HCT116 (cell line): ENCODE measurements around the gene RASAL2. TPM values are rescaled to one million over a fixed set of nuclear protein-coding genes. Genes with fewer than 3 reads are reported as not detected.

Experiments
- ATAC-seq: fragments of 200-7000 bp; cut with Tn5 transposase; 2 replicates; pipeline ENCODE4 v1.9.1; 2020; ENCODE audit warnings: mild to moderate bottlenecking, moderate library complexity
- BruUV-seq: library from RNA; stranded (reverse); fragments of 400-500 nt; replicated peaks from 2 replicates; lab custom pipeline; 2021; lab: Mats Ljungman, UMichigan
- CTCF ChIA-PET: fragments of 300-600 bp; sonication (Branson Sonifier 250); formaldehyde crosslinking; loops from one replicate; lab custom pipeline; 2021; ENCODE audit warnings: antibody characterized with exemption; lab: Charles Lee
- POLR2A ChIA-PET: fragments of 300-600, 350-600 bp; sonication (Branson Sonifier 250); formaldehyde crosslinking; loops from one replicate; lab custom pipeline; 2021; ENCODE audit warnings: antibody characterized with exemption; lab: Charles Lee
- RAD21 ChIA-PET, 2 experiments: fragments of 300-600 bp; sonication (Branson Sonifier 250); formaldehyde crosslinking; loops; one replicate each; lab custom pipeline; 2023; ENCODE audit warnings: low total read pairs in 2 of 2; ENCODE audit not compliant: uncharacterized antibody in 2 of 2, unreplicated experiment in 2 of 2, low non-redundant PET in 1 of 2; lab: Charles Lee
- DNase-seq: peaks from one replicate; pipeline ENCODE4 v3.0.0-alpha.2; 2010; ENCODE audit warnings: low read depth, low spot score
- H2AFZ ChIP-seq: fragments of 200-600 bp; shearing (Covaris generic), sonication (generic); 2 replicates; pipeline ENCODE4 v1.6.1; 2017; ENCODE audit warnings: low read depth, mixed run types, mixed read lengths, antibody characterized with exemption, low read length; ENCODE audit not compliant: poor library complexity, severe bottlenecking
- H3K27ac ChIP-seq: 2 replicates; pipeline ENCODE4 v1.5.1; 2012; ENCODE audit warnings: low read depth, low read length
- H3K27me3 ChIP-seq: fragments of 200-600 bp; sonication (generic); 2 replicates; pipeline ENCODE4 v1.6.1; 2016; ENCODE audit warnings: mixed run types, low read length, mixed read lengths; ENCODE audit not compliant: insufficient read depth
- H3K36me3 ChIP-seq, 2 experiments: fragments of 200-500 bp in 1 of 2; fragments of 200-600 bp in 1 of 2; sonication (Bioruptor generic) in 1 of 2; sonication (generic) in 1 of 2; 2 replicates each; pipeline versions ENCODE4 v1.5.1 to v1.6.1; 2014 to 2016; ENCODE audit warnings: low read length in 2 of 2, inconsistent platforms in 1 of 2, mixed read lengths in 1 of 2, mixed run types in 1 of 2; ENCODE audit not compliant: insufficient read depth in 2 of 2, control insufficient read depth in 1 of 2
- H3K4me1 ChIP-seq, 2 experiments: fragments of 200-600 bp in 1 of 2; sonication (generic) in 1 of 2; 2 replicates each; pipeline versions ENCODE4 v1.5.1 to v1.6.1; 2012 to 2017; ENCODE audit warnings: low read length in 2 of 2, inconsistent platforms in 1 of 2, mild to moderate bottlenecking in 1 of 2, mixed read lengths in 1 of 2, mixed run types in 1 of 2, moderate library complexity in 1 of 2; ENCODE audit not compliant: insufficient read depth in 2 of 2, control insufficient read depth in 1 of 2
- H3K4me2 ChIP-seq: fragments of 200-600 bp; sonication (generic); 2 replicates; pipeline ENCODE4 v1.6.1; 2017; ENCODE audit warnings: mixed run types, low read length, mixed read lengths
- H3K4me3 ChIP-seq, 2 experiments: fragments of 200-600 bp in 1 of 2; sonication (generic) in 1 of 2; replicated peaks in 1 of 2; 2 replicates each; pipeline ENCODE4 v1.5.1; 2011 to 2016; ENCODE audit warnings: low read length in 2 of 2, control low read depth in 1 of 2, low read depth in 1 of 2, mild to moderate bottlenecking in 1 of 2, mixed read lengths in 1 of 2, mixed run types in 1 of 2
- H3K79me2 ChIP-seq: fragments of 200-600 bp; sonication (generic); 2 replicates; pipeline ENCODE4 v1.6.1; 2017; ENCODE audit warnings: mild to moderate bottlenecking, mixed run types, low read length, moderate library complexity, mixed read lengths; ENCODE audit not compliant: insufficient read depth
- H3K9ac ChIP-seq: fragments of 200-600 bp; sonication (generic); 2 replicates; pipeline ENCODE4 v1.6.1; 2016; ENCODE audit warnings: low read length, mixed read lengths
- H3K9me2 ChIP-seq: fragments of 200-600 bp; sonication (generic), shearing (Covaris generic); 2 replicates; pipeline ENCODE4 v1.6.1; 2017; ENCODE audit warnings: mixed run types, mild to moderate bottlenecking, moderate library complexity; ENCODE audit not compliant: insufficient read depth
- H3K9me3 ChIP-seq, 2 experiments: fragments of 200-500 bp in 1 of 2; fragments of 200-600 bp in 1 of 2; sonication (Bioruptor generic) in 1 of 2; sonication (generic) in 1 of 2; 2 replicates each; pipeline ENCODE4 v1.6.1; 2014 to 2017; ENCODE audit warnings: low read length in 2 of 2, mixed read lengths in 2 of 2, inconsistent platforms in 1 of 2, low read depth in 1 of 2, mild to moderate bottlenecking in 1 of 2, mixed run types in 1 of 2, moderate library complexity in 1 of 2; ENCODE audit not compliant: control insufficient read depth in 1 of 2, insufficient read depth in 1 of 2
- H4K20me1 ChIP-seq: fragments of 200-600 bp; sonication (generic), shearing (Covaris generic); 2 replicates; pipeline ENCODE4 v1.6.1; 2017; ENCODE audit warnings: mixed run types, mild to moderate bottlenecking, moderate library complexity; ENCODE audit not compliant: insufficient read depth
- CEBPB ChIP-seq: IDR thresholded peaks from 2 replicates; pipeline ENCODE4 v1.6.1; 2012; ENCODE audit warnings: low read depth
- CTCF ChIP-seq, 3 experiments: fragments of 200-600 bp in 1 of 3; sonication (generic) in 1 of 3; IDR thresholded peaks in 2 of 3; conservative IDR thresholded peaks in 1 of 3; 2 replicates each; pipeline ENCODE4 v1.5.1; 2012 to 2017; ENCODE audit warnings: low read depth in 2 of 3, low read length in 2 of 3, antibody characterized with exemption in 1 of 3, borderline replicate concordance in 1 of 3, control low read depth in 1 of 3, mild to moderate bottlenecking in 1 of 3, mixed read lengths in 1 of 3, mixed run types in 1 of 3, moderate library complexity in 1 of 3; ENCODE audit not compliant: insufficient read depth in 1 of 3
- ELF1 ChIP-seq: IDR thresholded peaks from 2 replicates; pipeline ENCODE4 v1.6.1; 2012; ENCODE audit warnings: low read depth, borderline replicate concordance
- EZH2 ChIP-seq: fragments of 200-600 bp; sonication (generic); IDR thresholded peaks from 2 replicates; pipeline ENCODE4 v1.6.1; 2017; ENCODE audit warnings: antibody characterized with exemption, mixed run types
- FOSL1 ChIP-seq: IDR thresholded peaks from 2 replicates; pipeline ENCODE4 v1.6.1; 2012; ENCODE audit warnings: low read depth
- JUND ChIP-seq: IDR thresholded peaks from 2 replicates; pipeline ENCODE4 v1.6.1; 2012
- POLR2A ChIP-seq: IDR thresholded peaks from 2 replicates; pipeline ENCODE4 v1.7.0; 2011; ENCODE audit warnings: borderline replicate concordance; ENCODE audit not compliant: insufficient read depth, insufficient read length; ENCODE audit errors: extremely low read depth
- RAD21 ChIP-seq: IDR thresholded peaks from 2 replicates; pipeline ENCODE4 v1.6.1; 2012; ENCODE audit warnings: low read depth, mild to moderate bottlenecking
- REST ChIP-seq: IDR thresholded peaks from 2 replicates; pipeline ENCODE4 v1.6.1; 2012; ENCODE audit warnings: low read depth
- SIN3A ChIP-seq: IDR thresholded peaks from 2 replicates; pipeline ENCODE4 v1.6.1; 2012; ENCODE audit warnings: low read depth
- TCF7L2 ChIP-seq: IDR thresholded peaks from 2 replicates; pipeline ENCODE4 v1.7.0; 2011; ENCODE audit warnings: borderline replicate concordance, inconsistent platforms; ENCODE audit not compliant: insufficient read depth, insufficient read length; ENCODE audit errors: extremely low read depth
- ZBTB33 ChIP-seq: IDR thresholded peaks from 2 replicates; pipeline ENCODE4 v1.6.1; 2011; ENCODE audit warnings: mild to moderate bottlenecking, low read length, moderate library complexity; ENCODE audit not compliant: insufficient replicate concordance; ENCODE audit errors: extremely low read depth
- ZNF274 ChIP-seq: fragments of 200-500 bp; sonication (Bioruptor generic); IDR thresholded peaks from 2 replicates; pipeline ENCODE4 v1.6.1; 2014; ENCODE audit warnings: mild to moderate bottlenecking, low read depth, low read length, inconsistent platforms
- intact Hi-C: fragments of 100-400 bp; cut with micrococcal nuclease; formaldehyde crosslinking; loops from 2 replicates; pipeline ENCODE4 v1.10.0; 2022
- total RNA-seq: library from RNA; stranded (reverse); gene quantifications from one replicate; pipeline ENCODE4 v1.2.1, GENCODE V29; 2021; ENCODE audit not compliant: unreplicated experiment

RASAL2 gene
- total RNA-seq, 1 experiment from 2014 or later = 11.7 TPM

- TF ChIP-seq REST (no peak), RAD21 (no peak), FOSL1 (no peak), EZH2 (no peak), TCF7L2 (no peak), CEBPB (no peak), CTCF (IDR thresholded peaks at IDR 0.05 in 2 of 3, conservative IDR thresholded peaks at IDR 0.05 in 1 of 3; ENCODE audit: borderline replicate concordance in 1 of 3, insufficient read depth in 1 of 3, low read depth in 2 of 3, low read length in 2 of 3) (no peak), ZNF274 (no peak), ELF1 (no peak), POLR2A (no peak), JUND (no peak), ZBTB33 (no peak), SIN3A (no peak)
- H3K27ac ChIP-seq = no peak overlapping the region
- no peaks in the 10 kb centered on the region for H3K9me3 ChIP-seq
- H4K20me1 ChIP-seq = no peaks in the 10 kb centered on the region
- DNase-seq (no peak), ATAC-seq (no peak)
- intact Hi-C loops = no loop called here
- H3K4me2 ChIP-seq = no peak overlapping the region
- H3K9ac ChIP-seq = no peak overlapping the region
- POLR2A ChIA-PET = no interaction called here
- no peaks in the 10 kb centered on the region for H3K27me3 ChIP-seq
- H3K36me3 ChIP-seq = no peaks in the 10 kb centered on the region
- RAD21 ChIA-PET = no interaction called here
- H3K79me2 ChIP-seq = peaks cover 18% of the 10 kb centered on the region; the same call in 1 of the 2 replicates
- no peak overlapping the region for H2AFZ ChIP-seq
- H3K9me2 ChIP-seq = no peaks in the 10 kb centered on the region
- no peaks in the 10 kb centered on the region; a peak in 1 of 4 replicates for H3K4me1 ChIP-seq
- H3K4me3 ChIP-seq = no peak overlapping the region
- no TSS peak for BruUV-seq
- CTCF ChIA-PET = no interaction called here
Measured at GRCh38 chr1:178133239-178133989, 39.5 kb downstream of the RASAL2 start.
